Activated T-cell treated with anti-CD3 and anti-CD28 coated beads, Interleukin-2, amount 50 U/mL, for 48 hours (primary cell): ENCODE results near the gene FRMD4A.

Experiments used
- DNase-seq, 2 experiments: peaks; one replicate each; pipeline ENCODE4 v3.0.0-alpha.2; 2020

Gene FRMD4A

DNA sequence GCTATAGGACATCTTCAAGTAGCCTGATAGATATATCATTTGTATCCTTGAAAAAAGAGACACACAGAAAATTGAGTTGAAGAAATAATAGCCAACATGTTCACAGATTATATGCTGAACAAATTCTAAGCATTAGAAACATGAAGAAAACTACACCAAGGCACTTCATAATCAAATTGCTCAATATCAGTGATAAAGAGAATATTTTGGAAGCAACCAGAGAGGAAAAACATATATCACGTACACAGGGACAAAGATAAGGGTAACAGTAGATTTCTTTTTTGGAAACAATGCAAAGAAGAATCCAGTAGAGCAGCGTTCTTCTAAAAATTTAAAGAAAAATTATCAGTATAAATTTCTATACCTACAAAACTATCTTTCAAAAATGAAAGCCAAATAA, 6.0 kb upstream of the FRMD4A start:
- DNase-seq = no peak

- DNase-seq = no peak
These were observed 4.0 kb upstream of the FRMD4A start for GRCh38 chr10:14334771-14335170.

DNA sequence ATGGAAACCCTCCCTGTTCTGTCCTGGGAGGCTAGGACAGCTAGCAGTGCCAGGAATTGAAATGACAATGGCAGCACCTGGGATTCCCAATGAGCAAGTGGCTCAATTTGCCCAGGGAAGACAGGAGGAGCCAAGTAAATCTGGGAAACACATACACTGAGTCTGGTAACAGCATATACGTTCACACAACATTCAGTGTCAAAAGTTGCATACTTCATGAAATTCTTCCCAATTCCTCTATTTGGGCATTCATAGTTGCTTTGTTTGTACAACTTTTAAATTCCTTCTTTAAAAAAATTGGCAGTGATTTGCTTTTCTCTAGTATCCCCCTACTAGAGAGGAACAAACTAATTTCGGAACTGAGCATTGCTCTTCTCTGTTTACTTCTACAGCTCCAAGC, 2.9 kb upstream of the FRMD4A start:
- DNase-seq = no peak

DNA sequence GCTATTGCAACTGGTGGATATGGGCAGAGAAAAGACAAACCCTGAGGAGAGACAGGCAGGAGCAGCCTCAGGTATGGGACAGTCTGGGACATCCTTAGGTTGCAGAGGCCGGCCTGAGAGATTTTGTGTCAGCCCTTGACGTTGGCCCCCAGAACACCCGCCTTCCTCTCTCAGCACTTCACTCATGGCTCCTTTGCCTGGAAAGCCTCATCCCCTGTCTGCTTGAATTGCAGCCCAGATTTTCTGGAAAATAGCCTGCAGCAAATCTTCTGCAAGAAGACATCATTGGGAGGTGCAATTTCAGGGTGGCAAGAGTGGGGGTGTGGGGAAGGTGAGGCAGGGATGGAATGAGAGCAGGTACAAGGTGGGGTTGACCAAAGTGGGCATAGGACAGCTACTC, 2.2 kb upstream of the FRMD4A start:
- no peak for DNase-seq

- no peak for DNase-seq
These were observed 964 bp downstream of the FRMD4A start for GRCh38 chr10:14329746-14330173.

DNA sequence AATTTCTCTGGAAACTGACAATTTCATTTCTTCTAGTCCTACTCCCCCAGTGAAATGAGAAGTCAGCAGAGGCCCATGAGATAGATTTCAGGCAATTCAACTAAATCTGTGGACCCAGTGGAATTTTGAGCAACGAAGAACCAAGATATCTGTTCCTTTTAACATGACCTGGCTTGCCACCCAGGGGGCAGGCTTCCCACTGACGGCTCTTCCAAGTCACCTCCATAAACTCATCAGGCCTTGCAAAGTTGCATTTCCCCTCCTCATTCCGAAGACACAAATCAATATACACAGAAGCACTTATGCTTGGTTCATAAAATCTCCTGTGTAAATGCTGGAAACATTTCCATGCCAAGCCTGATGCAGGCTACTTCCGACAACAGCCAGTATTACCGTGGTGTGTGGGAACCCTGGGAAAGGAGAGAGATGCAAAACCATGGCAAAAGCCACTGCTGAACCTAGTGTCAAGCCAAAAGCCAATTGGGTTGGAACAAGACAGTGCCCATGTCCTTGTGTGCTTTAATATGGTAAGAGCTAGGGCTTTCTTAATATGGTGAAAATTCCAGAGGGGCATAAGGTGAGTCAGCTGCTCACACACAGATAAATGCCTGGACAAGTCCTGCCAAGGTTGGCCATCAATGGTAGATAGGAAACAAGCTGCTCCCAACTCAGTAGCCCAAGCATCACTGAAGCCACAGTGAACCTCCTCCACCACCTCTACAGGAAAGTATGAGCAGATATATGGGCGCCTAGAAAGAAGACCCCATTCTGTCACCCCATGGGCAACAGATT, 1.6 kb downstream of the FRMD4A start:
- DNase-seq = no peak

- no peak for DNase-seq
These were observed 3.2 kb downstream of the FRMD4A start for GRCh38 chr10:14327527-14327926.

GRCh38 chr10:14326581-14326980, 4.1 kb downstream of the FRMD4A start:
- no peak for DNase-seq

DNA sequence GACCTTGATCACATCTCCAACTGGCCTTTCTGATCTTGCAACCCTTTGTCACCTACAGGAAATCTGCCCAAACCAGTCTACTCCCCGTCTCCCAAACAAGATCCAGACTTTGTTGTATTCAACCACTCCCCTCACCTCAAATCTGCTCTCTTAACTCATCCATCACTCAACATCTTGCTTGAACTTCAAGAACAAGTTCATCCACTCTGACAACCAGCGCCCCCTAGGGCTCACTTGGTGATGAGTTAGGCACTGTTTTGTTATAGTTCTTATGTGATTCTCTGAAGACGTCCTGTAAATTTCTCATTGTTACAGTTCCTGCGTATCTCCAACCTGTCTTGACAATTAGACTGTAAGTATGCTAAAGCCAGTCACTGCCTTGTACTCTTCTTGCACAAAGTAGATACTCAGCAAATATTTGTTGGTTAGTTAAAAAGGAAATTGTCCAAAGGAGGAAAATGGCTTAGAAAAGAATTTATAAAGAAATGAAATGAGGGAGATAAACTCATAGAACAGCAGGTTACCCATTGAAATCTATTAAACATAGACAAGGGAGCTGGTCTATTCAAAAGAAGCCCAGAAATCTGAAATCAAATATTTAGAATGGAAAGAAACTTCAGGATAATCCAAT, 5.3 kb downstream of the FRMD4A start:
- DNase-seq = peak; percentile 74

GRCh38 chr10:14322526-14323188, 8.1 kb downstream of the FRMD4A start:
- no peak for DNase-seq

- DNase-seq = no peak
These were observed 12.7 kb downstream of the FRMD4A start for GRCh38 chr10:14318007-14318406.

GRCh38 chr10:14312014-14312413, 18.7 kb downstream of the FRMD4A start:
- DNase-seq = no peak

DNA sequence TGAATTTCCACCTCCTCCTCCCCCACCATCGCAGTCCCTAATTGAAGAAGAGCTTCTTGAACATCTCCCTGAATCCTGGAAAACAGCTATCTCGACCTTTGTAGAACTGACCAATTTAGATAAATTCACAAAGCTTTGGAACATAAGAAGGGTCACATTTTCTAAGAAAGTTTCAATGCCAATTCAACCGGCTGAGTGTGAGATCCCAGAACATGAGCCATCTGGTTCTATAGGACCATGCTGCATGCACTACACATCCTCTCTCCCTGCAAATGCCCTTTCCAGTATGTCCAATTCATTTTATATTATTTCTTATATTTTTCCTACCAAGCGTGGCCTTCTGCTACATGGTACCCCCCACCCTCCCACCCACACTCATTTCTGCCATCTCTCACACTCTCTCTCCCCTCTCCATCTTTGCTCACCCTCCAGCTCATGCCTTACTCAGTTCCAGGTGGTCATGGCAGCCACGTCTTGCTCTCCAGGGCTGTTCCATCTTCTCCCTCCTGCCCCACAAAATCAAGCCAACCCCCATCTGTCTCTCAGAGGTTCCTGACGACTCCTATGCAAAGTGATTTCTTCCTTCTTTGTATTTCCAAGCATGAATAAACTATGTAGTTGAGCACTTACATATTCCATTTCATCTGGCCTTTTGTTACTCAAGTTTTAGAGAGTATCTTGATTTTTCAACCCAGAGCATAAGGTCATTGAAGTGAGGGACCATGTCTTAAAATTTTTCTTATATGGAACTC, 19.3 kb downstream of the FRMD4A start:
- no peak for DNase-seq

DNA sequence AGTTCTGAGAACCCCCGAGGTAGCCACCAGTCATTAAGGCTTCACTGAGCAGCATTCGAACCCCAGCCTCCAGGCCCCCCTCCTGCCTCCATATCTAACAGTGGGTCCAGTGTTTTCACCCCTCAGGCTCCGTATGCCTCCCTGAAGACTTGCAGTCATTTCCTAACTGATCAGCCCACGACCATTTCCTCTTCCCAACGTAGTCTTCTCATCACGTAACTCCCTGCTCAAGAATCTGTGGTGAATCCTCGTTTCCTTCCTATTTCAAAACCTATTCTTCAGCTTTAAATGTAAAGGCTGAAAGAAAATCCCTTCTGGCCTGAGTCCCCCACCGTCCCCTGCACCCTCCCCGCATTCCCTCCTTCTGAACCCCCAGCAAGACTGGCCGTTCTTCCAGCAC, 21.1 kb downstream of the FRMD4A start:
- no peak for DNase-seq

GRCh38 chr10:14306190-14306589, 24.5 kb downstream of the FRMD4A start:
- no peak for DNase-seq

- no peak for DNase-seq
These were observed 26.7 kb downstream of the FRMD4A start for GRCh38 chr10:14304046-14304445.

GRCh38 chr10:14302035-14302434, 28.7 kb downstream of the FRMD4A start:
- no peak for DNase-seq

- DNase-seq = no peak
These were observed 31.2 kb downstream of the FRMD4A start for GRCh38 chr10:14299556-14299955.

DNA sequence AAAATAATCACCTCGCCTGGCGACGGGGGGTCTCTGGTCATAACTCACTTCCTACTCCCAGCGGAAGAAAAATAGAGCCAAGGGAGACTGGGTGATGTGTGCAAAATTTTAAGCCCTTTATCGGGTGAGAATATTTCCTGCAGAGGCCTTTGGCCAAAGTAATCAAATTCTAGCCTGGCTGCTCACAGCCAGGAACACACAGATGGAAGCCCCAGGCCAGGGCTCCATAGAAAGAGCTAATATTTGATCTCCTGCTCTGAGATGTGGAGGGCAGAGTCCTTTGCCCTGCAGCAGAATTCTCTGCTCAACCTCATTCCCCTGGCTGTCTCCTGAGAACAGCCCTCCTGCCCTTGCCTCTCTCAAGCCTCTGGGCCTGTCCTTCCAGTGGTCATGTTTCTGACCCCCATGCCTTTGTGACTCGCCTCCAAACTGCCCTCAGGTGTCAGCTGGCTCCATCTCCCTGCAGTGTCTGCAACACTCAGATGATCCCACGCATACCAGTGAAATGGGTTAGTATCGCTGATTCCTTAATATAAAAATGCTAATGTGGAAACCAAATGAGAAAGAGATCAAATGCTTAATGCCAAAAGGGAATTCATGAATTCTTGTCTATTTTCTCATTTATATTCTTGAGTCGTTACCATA, 34.5 kb downstream of the FRMD4A start:
- DNase-seq = no peak

GRCh38 chr10:14294347-14295059, 36.2 kb downstream of the FRMD4A start:
- DNase-seq = no peak

DNA sequence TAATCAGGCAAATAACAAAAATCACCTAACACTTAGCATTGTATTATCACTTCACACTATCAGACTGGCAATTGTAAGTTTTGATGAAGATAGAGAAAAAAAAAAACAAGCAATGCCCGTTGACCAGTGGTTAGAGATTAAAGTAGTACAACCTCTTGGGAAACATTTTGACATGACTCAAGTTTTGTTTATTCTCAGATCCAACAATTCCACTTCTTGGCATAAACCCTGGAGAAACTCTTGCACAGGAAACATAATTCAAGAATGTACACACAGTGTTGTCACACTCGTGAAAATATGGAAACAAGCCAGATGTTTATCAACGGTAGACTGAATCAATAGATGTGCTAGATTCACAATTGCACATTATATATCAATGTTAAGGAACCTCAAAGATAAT, 37.2 kb downstream of the FRMD4A start:
- no peak for DNase-seq

- no peak for DNase-seq
These were observed 39.4 kb downstream of the FRMD4A start for GRCh38 chr10:14291296-14291695.
